Kidney glomerular epithelial cell (primary cell): ENCODE data around the gene CSNK1G1.
"Not testable (repeated sequence)": the region's sequence is repeated elsewhere in the genome, so short reads cannot be mapped to it uniquely, and the experiment has no call there.

Experiments
- DNase-seq: peaks from one replicate; lab custom pipeline; 2025; lab: John Stamatoyannopoulos, UW

Gene CSNK1G1

GRCh38 chr15:64237677-64238076, 118.3 kb downstream of the CSNK1G1 start:
- DNase-seq, result no peak

GRCh38 chr15:64236156-64236894, 119.6 kb downstream of the CSNK1G1 start:
- DNase-seq, result no peak

DNA sequence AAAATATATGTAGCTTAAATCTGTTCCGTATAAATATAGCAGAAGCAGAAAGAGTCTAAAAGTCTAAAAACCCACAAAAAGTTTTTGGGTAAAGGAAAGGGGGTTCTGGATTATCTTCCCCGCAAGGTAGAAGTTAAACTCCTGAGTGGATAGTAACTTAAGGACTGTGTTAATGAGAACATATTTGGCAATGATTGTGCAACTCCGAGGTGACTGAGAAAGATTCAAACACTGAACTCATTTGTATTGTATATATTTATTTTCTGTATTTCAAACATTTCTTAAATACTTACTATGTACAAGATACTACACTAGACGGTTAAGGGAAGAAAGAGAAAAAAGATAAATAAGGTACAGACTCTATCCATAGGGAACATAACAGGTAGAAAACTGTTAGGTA, 120.4 kb downstream of the CSNK1G1 start:
- no peak for DNase-seq

- no peak for DNase-seq
These were observed 122.7 kb downstream of the CSNK1G1 start for GRCh38 chr15:64233299-64233698.

- DNase-seq, result peak; percentile 96
These were observed 123.6 kb downstream of the CSNK1G1 start for GRCh38 chr15:64232400-64232799.

- no peak for DNase-seq
These were observed 126.7 kb downstream of the CSNK1G1 start for GRCh38 chr15:64229129-64229724.

DNA sequence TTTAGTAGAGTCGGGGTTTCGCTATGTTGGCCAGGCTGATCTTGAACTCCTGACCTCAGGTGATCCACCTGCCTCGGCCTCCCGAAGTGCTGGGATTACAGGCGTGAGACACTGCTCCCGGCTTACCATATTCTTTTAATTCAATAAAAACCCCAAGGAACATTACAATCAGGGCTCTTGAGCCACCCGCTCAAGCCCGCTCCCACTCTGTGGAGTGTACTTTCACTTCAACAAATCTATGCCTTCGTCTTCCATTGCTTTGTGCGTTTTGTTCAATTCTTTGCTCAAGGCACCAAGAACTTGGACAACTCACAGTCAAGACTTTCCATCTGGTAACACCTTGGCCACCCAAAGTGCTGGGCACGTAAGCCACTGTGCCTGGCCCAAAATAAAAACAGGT, 130.2 kb downstream of the CSNK1G1 start:
- DNase-seq, result no peak

GRCh38 chr15:64224511-64224910, 131.5 kb downstream of the CSNK1G1 start:
- DNase-seq, result peak; percentile 14

DNA sequence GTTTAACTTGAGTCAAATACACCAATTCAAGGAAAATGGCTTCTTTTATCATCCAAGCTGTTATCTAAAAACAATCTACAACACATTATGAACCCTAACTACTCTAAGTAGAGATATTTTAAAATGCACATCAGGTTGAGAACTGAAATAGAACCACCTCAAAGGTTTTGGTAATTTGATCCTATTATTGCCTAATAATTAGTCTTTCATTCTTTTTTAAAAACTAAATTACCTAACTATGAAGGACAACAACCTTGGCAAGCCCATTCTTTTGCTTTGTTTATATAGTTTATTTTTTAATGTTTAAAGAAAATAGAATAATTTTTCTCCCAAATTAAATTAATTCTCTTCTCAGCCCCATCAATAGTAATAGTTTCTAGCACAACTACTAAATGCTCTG, 132.1 kb downstream of the CSNK1G1 start:
- no peak for DNase-seq

DNA sequence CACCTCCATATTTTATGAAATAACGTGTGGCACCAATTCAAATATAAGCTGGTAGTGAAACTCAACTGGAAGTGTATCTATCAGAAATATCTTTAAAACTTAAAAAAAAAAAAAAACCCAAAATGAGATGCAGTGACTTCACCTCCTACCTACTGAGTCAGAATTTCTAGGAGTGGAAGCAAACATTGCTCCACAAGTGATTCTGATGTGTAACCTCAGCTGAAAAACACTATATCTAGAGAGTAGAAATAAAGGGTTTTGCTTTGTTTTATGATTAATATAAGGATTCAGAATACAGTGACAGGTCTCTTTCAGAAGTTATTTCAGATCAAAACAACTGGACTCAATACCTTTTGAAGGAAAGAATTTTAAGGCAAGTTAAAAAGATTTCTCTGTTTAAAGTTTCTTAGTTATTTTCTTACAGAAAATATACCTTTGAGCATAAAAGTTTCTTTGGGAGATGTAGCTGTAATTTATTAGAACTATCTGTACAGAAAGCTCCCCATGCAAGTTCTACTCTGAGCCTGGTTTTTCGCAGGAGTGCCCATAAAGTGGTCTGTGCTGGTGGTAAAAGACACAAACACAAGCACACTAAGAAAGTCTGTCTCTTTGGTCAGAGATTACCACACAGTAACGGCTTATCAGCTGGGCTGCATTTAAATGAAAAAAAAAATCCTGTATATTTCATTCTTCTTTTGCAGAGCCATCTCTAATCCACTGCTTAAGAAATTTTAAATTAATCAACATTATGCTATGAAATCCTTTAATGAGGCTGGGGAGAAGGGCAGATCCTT, 133.2 kb downstream of the CSNK1G1 start:
- DNase-seq, result no peak

DNA sequence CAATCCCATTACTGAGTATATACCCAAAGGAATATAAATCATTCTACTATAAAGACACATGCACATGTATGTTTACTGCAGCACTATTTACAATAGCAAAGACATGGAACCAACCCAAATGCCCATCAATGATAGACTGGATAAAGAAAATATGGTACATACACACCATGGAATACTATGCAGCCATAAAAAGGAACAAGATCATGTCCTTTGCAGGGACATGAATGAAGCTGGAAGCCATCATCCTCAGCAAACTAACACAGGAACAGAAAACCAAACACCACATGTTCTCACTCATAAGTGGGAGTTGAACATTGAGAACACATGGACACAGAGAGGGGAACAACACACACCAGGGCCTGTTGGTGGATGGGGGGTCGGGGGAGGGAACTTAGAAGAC, 134.1 kb downstream of the CSNK1G1 start:
- DNase-seq, result not testable (repeated sequence)

DNA sequence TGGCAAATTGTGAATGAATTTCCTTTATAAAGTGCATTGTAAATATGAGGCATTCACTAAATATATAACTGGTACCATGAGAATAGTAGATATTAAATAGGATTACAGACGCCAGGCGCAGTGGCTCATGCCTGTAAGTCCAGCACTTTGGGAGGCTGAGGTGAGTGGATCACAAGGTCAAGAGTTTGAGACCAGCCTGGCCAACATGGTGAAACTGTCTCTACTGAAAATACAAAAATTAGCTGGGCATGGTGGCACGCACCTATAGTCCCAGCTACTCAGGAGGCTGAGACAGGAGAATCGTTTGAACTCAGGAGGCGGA, 138.6 kb downstream of the CSNK1G1 start:
- not testable (repeated sequence) for DNase-seq

DNA sequence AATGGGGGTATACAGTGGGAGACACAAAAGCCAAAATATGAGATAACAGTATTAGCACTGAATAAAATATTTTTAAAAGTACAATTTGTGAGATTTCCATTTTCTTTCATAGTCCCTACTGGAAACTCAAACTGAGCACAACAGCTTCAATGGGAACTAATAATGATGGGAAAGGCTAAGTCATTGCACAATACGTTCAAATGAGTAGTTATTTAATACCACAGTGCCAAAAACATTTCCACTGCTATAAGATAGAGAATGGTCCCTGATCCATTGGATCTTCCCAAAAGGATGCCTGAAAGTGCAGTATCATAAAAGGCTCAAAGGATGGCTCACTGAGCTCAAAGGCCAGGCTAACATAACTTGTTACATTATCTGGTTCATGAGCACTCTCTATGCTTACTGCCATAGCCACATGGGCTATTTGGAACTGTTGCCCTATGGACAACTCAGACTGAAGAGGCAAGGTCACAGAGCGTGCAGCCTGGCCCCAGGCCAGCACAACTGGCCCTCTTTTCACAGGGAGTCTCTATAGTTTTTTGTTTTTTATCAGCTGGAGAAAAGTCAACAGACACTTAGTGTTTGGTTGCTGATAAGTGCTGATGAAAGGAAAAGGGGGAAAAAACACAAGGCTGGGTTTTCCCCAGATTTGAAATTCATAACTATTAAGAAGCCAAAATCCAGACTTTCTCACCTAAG, 139.1 kb downstream of the CSNK1G1 start:
- DNase-seq, result no peak

DNA sequence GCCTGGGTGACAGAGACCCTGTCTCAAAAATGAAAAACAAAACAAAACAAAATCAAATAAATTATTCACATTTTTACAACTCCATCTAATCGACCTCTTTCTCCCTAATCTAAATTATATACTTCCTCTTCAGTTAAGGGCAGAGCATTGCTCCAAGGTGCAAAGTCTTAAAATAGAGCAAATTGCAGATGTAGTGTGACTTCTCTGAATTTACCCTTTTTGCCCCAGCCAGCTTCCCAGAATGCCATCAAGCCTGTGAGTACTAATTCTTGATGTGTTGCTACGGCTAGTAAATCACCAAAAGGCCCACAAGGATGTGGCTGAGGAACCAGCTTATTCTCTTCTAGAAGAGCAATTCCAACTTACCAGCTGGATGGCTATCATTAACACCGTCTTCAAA, 139.8 kb downstream of the CSNK1G1 start:
- no peak for DNase-seq

GRCh38 chr15:64213646-64214045, 142.3 kb downstream of the CSNK1G1 start:
- DNase-seq, result no peak

DNA sequence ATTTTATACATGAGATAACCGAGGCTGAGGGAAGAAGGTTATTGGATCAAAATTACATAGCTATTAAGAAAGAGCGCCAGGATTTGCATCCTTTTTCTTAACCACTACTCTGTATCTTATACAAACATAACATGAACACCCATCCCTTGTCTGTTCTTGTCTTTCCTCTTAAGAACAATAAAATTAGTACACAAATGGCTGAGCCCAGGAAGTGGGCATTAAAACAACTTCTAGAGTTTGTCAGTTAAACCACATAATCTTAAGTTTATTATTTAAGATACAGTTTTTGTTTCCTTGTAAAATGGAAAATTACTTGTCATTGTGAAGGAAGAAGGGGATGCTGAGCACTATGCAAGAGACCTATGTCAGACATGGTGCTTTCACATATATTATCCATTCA, 144.3 kb downstream of the CSNK1G1 start:
- no peak for DNase-seq

- DNase-seq, result no peak
These were observed 145.6 kb downstream of the CSNK1G1 start for GRCh38 chr15:64210371-64210770.

GRCh38 chr15:64209680-64210334, 146.2 kb downstream of the CSNK1G1 start:
- peak; percentile 58 for DNase-seq

DNA sequence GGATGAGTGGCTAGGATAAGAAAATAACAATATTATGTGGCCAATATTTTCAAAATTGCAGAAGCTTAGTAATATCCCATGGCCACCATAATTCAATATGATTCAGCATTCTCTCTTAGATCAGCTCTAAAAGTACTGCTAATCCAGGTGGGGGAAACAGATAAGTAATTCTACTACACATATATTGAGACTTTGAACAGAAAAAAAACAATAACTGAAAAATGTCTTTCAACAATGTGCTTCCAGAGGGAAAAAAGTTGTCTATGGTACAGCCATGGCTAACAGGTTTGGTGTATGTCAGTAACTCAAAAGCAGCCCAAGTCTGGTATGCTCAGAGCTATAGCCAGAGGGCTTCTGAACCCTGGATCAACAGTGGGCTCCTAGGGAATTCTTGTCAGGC, 150.8 kb downstream of the CSNK1G1 start:
- DNase-seq, result no peak

DNA sequence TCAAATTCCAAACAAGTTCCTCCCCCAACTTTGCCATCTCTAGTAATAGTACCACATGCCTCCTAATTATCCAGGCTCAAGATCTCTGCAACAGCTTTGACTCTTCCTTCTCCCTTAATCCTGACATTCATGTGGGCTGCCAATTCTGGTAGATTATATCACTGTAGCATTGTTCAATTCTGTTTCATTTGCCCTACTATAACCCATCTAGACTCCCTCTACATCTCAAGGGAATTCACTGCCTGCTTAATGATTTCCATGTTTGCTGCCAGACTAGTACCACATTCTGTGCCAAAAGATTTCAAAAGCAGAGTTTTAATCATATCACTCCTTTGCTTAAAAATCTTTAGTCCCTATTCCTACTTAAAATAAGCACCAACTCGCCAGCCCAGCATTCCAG, 158.5 kb downstream of the CSNK1G1 start:
- no peak for DNase-seq

- DNase-seq, result no peak
These were observed 162.0 kb downstream of the CSNK1G1 start for GRCh38 chr15:64193971-64194370.
